Measurements from ENCODE around the gene PRODH2.

DNA sequence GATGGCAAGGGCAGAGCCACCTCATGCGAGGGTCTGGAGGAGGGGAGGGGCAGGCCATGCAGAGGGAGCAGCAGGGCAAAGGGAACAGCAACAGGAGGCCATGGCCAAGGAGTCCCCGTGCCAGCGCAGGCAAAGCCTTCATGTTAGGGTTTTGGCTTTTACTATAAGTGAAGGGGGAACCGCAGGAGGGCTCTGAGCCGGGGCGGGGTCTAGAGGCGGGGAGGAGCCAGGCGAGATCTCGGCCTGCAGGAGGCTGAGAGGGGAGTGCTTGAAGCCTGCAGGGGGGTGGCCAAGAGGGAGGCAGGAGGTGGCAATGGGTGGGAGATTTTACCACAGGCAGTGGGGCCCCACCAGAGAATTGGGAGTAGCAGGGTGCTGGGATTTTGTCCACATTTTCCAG, 31.0 kb downstream of the PRODH2 start:
- TF ChIP-seq, protein P1, sequence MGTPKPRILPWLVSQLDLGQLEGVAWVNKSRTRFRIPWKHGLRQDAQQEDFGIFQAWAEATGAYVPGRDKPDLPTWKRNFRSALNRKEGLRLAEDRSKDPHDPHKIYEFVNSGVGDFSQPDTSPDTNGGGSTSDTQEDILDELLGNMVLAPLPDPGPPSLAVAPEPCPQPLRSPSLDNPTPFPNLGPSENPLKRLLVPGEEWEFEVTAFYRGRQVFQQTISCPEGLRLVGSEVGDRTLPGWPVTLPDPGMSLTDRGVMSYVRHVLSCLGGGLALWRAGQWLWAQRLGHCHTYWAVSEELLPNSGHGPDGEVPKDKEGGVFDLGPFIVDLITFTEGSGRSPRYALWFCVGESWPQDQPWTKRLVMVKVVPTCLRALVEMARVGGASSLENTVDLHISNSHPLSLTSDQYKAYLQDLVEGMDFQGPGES (IDR thresholded peaks at IDR 0.05): no peak
- TF ChIP-seq, protein P2, sequence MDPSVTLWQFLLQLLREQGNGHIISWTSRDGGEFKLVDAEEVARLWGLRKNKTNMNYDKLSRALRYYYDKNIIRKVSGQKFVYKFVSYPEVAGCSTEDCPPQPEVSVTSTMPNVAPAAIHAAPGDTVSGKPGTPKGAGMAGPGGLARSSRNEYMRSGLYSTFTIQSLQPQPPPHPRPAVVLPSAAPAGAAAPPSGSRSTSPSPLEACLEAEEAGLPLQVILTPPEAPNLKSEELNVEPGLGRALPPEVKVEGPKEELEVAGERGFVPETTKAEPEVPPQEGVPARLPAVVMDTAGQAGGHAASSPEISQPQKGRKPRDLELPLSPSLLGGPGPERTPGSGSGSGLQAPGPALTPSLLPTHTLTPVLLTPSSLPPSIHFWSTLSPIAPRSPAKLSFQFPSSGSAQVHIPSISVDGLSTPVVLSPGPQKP (IDR thresholded peaks at IDR 0.05; ENCODE audit: low read depth, low read length): no peak
- TF ChIP-seq, protein P3, sequence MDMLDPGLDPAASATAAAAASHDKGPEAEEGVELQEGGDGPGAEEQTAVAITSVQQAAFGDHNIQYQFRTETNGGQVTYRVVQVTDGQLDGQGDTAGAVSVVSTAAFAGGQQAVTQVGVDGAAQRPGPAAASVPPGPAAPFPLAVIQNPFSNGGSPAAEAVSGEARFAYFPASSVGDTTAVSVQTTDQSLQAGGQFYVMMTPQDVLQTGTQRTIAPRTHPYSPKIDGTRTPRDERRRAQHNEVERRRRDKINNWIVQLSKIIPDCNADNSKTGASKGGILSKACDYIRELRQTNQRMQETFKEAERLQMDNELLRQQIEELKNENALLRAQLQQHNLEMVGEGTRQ (IDR thresholded peaks at IDR 0.05; ENCODE audit: borderline replicate concordance, low read depth, low read length): no peak
- TF ChIP-seq FOXM1 (IDR thresholded peaks at IDR 0.05; ENCODE audit: low read depth, low read length) (no peak), RBBP5 (conservative IDR thresholded peaks at IDR 0.05) (no peak), CHD2 (IDR thresholded peaks at IDR 0.05; ENCODE audit: borderline replicate concordance, low read depth, low read length) (no peak), NFIC (IDR thresholded peaks at IDR 0.05; ENCODE audit: low read depth, low read length) (no peak), HDAC6 (IDR thresholded peaks at IDR 0.05; ENCODE audit: unreplicated experiment) (no peak), ETV6 (conservative IDR thresholded peaks at IDR 0.05 in 1 of 2, IDR thresholded peaks at IDR 0.05 in 1 of 2; ENCODE audit: borderline replicate concordance in 1 of 2, low read depth in 1 of 2) (no peak)
- TF ChIP-seq, protein P4, sequence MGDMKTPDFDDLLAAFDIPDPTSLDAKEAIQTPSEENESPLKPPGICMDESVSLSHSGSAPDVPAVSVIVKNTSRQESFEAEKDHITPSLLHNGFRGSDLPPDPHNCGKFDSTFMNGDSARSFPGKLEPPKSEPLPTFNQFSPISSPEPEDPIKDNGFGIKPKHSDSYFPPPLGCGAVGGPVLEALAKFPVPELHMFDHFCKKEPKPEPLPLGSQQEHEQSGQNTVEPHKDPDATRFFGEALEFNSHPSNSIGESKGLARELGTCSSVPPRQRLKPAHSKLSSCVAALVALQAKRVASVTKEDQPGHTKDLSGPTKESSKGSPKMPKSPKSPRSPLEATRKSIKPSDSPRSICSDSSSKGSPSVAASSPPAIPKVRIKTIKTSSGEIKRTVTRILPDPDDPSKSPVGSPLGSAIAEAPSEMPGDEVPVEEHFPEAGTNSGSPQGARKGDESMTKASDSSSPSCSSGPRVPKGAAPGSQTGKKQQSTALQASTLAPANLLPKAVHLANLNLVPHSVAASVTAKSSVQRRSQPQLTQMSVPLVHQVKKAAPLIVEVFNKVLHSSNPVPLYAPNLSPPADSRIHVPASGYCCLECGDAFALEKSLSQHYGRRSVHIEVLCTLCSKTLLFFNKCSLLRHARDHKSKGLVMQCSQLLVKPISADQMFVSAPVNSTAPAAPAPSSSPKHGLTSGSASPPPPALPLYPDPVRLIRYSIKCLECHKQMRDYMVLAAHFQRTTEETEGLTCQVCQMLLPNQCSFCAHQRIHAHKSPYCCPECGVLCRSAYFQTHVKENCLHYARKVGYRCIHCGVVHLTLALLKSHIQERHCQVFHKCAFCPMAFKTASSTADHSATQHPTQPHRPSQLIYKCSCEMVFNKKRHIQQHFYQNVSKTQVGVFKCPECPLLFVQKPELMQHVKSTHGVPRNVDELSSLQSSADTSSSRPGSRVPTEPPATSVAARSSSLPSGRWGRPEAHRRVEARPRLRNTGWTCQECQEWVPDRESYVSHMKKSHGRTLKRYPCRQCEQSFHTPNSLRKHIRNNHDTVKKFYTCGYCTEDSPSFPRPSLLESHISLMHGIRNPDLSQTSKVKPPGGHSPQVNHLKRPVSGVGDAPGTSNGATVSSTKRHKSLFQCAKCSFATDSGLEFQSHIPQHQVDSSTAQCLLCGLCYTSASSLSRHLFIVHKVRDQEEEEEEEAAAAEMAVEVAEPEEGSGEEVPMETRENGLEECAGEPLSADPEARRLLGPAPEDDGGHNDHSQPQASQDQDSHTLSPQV (IDR thresholded peaks at IDR 0.05): no peak
- TF ChIP-seq, protein P5, sequence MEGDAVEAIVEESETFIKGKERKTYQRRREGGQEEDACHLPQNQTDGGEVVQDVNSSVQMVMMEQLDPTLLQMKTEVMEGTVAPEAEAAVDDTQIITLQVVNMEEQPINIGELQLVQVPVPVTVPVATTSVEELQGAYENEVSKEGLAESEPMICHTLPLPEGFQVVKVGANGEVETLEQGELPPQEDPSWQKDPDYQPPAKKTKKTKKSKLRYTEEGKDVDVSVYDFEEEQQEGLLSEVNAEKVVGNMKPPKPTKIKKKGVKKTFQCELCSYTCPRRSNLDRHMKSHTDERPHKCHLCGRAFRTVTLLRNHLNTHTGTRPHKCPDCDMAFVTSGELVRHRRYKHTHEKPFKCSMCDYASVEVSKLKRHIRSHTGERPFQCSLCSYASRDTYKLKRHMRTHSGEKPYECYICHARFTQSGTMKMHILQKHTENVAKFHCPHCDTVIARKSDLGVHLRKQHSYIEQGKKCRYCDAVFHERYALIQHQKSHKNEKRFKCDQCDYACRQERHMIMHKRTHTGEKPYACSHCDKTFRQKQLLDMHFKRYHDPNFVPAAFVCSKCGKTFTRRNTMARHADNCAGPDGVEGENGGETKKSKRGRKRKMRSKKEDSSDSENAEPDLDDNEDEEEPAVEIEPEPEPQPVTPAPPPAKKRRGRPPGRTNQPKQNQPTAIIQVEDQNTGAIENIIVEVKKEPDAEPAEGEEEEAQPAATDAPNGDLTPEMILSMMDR (IDR thresholded peaks at IDR 0.05 in 2 of 3, conservative IDR thresholded peaks at IDR 0.05 in 1 of 3; ENCODE audit: control insufficient read depth in 2 of 3, extremely low read depth in 1 of 3, insufficient read depth in 1 of 3, low read depth in 3 of 3, low read length in 3 of 3): no peak
